CD14-positive monocyte (primary cell): ENCODE results near the gene SNAPC2. TPM values are rescaled to one million over a fixed set of nuclear protein-coding genes. Genes with fewer than 3 reads are reported as not detected.

ENCODE experiments used
- DNase-seq, 3 donors: peaks; one replicate each; pipeline ENCODE4 v3.0.0-alpha.2; 2011 to 2022
- H2AFZ ChIP-seq: 2 replicates; pipeline ENCODE4 v1.6.0; 2012; ENCODE audit warnings: mild to moderate bottlenecking, low read depth, low read length, inconsistent platforms; ENCODE audit not compliant: insufficient read depth, poor library complexity, severe bottlenecking
- H3K27ac ChIP-seq, 2 donors: 1 replicate in 1 of 2; 2 replicates in 1 of 2; pipeline ENCODE4 v1.5.1; 2012 to 2013; ENCODE audit warnings: low read length in 2 of 2, control low read depth in 1 of 2, inconsistent platforms in 1 of 2, low read depth in 1 of 2, mild to moderate bottlenecking in 1 of 2
- H3K27me3 ChIP-seq, 2 donors: one replicate each; pipeline versions ENCODE4 v1.6.0 to v1.6.1; 2011 to 2013; ENCODE audit warnings: low read length in 2 of 2; ENCODE audit not compliant: control insufficient read depth in 2 of 2, insufficient read depth in 2 of 2
- H3K36me3 ChIP-seq, 2 donors: replicated peaks in 1 of 2; 1 replicate in 1 of 2; 2 replicates in 1 of 2; pipeline versions ENCODE4 v1.5.1 to v1.6.1; 2012 to 2013; ENCODE audit warnings: low read length in 2 of 2, control low read depth in 1 of 2, inconsistent platforms in 1 of 2, mild to moderate bottlenecking in 1 of 2; ENCODE audit not compliant: insufficient read depth in 2 of 2, control insufficient read depth in 1 of 2
- H3K4me1 ChIP-seq, 2 donors: 1 replicate in 1 of 2; 2 replicates in 1 of 2; pipeline versions ENCODE4 v1.5.1 to v1.6.1; 2012 to 2013; ENCODE audit warnings: low read length in 2 of 2, control low read depth in 1 of 2, inconsistent platforms in 1 of 2, mild to moderate bottlenecking in 1 of 2, moderate library complexity in 1 of 2; ENCODE audit not compliant: insufficient read depth in 2 of 2, control insufficient read depth in 1 of 2
- H3K4me2 ChIP-seq: replicated peaks from 2 replicates; pipeline ENCODE3; 2012; ENCODE audit warnings: low read length, moderate library complexity, mild to moderate bottlenecking; ENCODE audit not compliant: poor library complexity, severe bottlenecking; ENCODE audit errors: extremely low read depth
- H3K4me3 ChIP-seq, 3 experiments: fragments of 200-600 bp in 1 of 3; sonication (generic) in 1 of 3; replicated peaks in 1 of 3; 1 replicate in 2 of 3; 2 replicates in 1 of 3; pipeline ENCODE4 v1.5.1; 2011 to 2013; ENCODE audit warnings: low read length in 3 of 3, mild to moderate bottlenecking in 3 of 3, control low read depth in 2 of 3, low read depth in 2 of 3, inconsistent platforms in 1 of 3, moderate library complexity in 1 of 3
- H3K79me2 ChIP-seq: 2 replicates; pipeline ENCODE4 v1.6.0; 2012; ENCODE audit warnings: mild to moderate bottlenecking, control low read depth, inconsistent platforms, low read length, moderate library complexity; ENCODE audit not compliant: insufficient read depth
- H3K9ac ChIP-seq: 2 replicates; pipeline ENCODE4 v1.6.0; 2017; ENCODE audit warnings: low read length, mild to moderate bottlenecking; ENCODE audit not compliant: insufficient read depth, poor library complexity, severe bottlenecking
- H3K9me3 ChIP-seq, 2 donors: replicated peaks in 1 of 2; 1 replicate in 1 of 2; 2 replicates in 1 of 2; pipeline versions ENCODE4 v1.5.1 to v1.6.1; 2012 to 2013; ENCODE audit warnings: low read length in 2 of 2, control low read depth in 1 of 2; ENCODE audit not compliant: control insufficient read depth in 1 of 2, insufficient read depth in 1 of 2
- H4K20me1 ChIP-seq: 2 replicates; pipeline ENCODE4 v1.6.0; 2012; ENCODE audit warnings: mild to moderate bottlenecking, low read length, control low read depth, moderate library complexity; ENCODE audit not compliant: insufficient read depth
- H3K27ac Mint-ChIP-seq, 7 donors: one replicate each; pipeline ENCODE4 v1.8.0; 2020; ENCODE audit warnings: mild to moderate bottlenecking in 7 of 7, mixed read lengths in 7 of 7, moderate library complexity in 6 of 7, inconsistent platforms in 2 of 7
- H3K27me3 Mint-ChIP-seq, 3 donors: one replicate each; pipeline ENCODE4 v1.8.0; 2021 to 2022; ENCODE audit warnings: low read depth in 3 of 3, mild to moderate bottlenecking in 3 of 3, mixed read lengths in 3 of 3, moderate library complexity in 3 of 3, inconsistent platforms in 1 of 3
- H3K36me3 Mint-ChIP-seq, 2 donors: one replicate each; pipeline ENCODE4 v1.8.0; 2020; ENCODE audit warnings: mixed read lengths in 2 of 2, inconsistent platforms in 1 of 2, mild to moderate bottlenecking in 1 of 2
- H3K4me1 Mint-ChIP-seq: one replicate; pipeline ENCODE4 v1.8.0; 2020; ENCODE audit warnings: mild to moderate bottlenecking, mixed read lengths
- H3K4me3 Mint-ChIP-seq, 2 donors: one replicate each; pipeline ENCODE4 v1.8.0; 2020; ENCODE audit warnings: mild to moderate bottlenecking in 2 of 2, mixed read lengths in 2 of 2, moderate library complexity in 1 of 2
- H3K9me3 Mint-ChIP-seq, 7 donors: one replicate each; pipeline ENCODE4 v1.8.0; 2020 to 2022; ENCODE audit warnings: mixed read lengths in 7 of 7, mild to moderate bottlenecking in 6 of 7, moderate library complexity in 6 of 7, inconsistent platforms in 2 of 7
- CTCF ChIP-seq: fragments of 200-600 bp; IDR thresholded peaks from one replicate; pipeline ENCODE4 v1.8.0; 2022; ENCODE audit warnings: antibody characterized with exemption, mild to moderate bottlenecking
- WGBS: methylation state at CpG from one replicate; pipeline ENCODE4 v1.1.5; 2013; ENCODE audit warnings: missing lambda C conversion rate; ENCODE audit not compliant: insufficient coverage; 5-methylcytosine and 5-hydroxymethylcytosine counted together
- intact Hi-C, 2 donors: fragments of 100-400 bp; cut with micrococcal nuclease; formaldehyde crosslinking; loops; one replicate each; pipeline versions ENCODE4 v1.15.0 to v1.15.1; 2023
- polyA plus RNA-seq, 3 donors: library from polyadenylated mRNA; depleted of rRNA in 1 of 3; unstranded in 2 of 3; stranded (reverse) in 1 of 3; fragments of 300-500 nt in 2 of 3; fragments of >200 nt in 1 of 3; fragmentation: Illumina TruSeq in 2 of 3; gene quantifications; 1 replicate in 2 of 3; 2 replicates in 1 of 3; pipeline ENCODE4 v1.2.3, GENCODE V29; 2012 to 2021

The SNAPC2 gene
- polyA plus RNA-seq, 3 donors: 15.7 to 27.5 (median 18.3) TPM

GRCh38 chr19:7932276-7932929 is 12.3 kb downstream of the SNAPC2 start:
- H3K36me3 ChIP-seq: peaks cover 65 to 71% of the 10 kb centered on the region in 2 donors
- H3K27ac Mint-ChIP-seq: no peak overlapping the region

GRCh38 chr19:7932930-7933300 is 12.8 kb downstream of the SNAPC2 start:
- Histone ChIP-seq H3K27me3 (no peaks in the 10 kb centered on the region), H3K4me3 (no peak overlapping the region), H3K27ac (no peak overlapping the region), H3K9me3 (no peaks in the 10 kb centered on the region), H3K4me2 (no peak overlapping the region), H4K20me1 (no peaks in the 10 kb centered on the region), H3K36me3 (peaks cover 70 to 76% of the 10 kb centered on the region in 2 donors), H2AFZ (no peak overlapping the region), H3K79me2 (no peaks in the 10 kb centered on the region), H3K9ac (no peak overlapping the region), H3K4me1 (no peaks in the 10 kb centered on the region)
- Mint-ChIP-seq H3K4me3 (no peak overlapping the region), H3K27me3 (no peaks in the 10 kb centered on the region), H3K27ac (no peak overlapping the region), H3K36me3 (peaks cover 58 to 78% of the 10 kb centered on the region in 2 donors), H3K9me3 (peaks cover 0 to 5% (median 0%) of the 10 kb centered on the region in 7 donors), H3K4me1 (no peaks in the 10 kb centered on the region)
- WGBS: 97% methylated on average over 10 of the region's 10 CpGs
- no peak for TF ChIP-seq CTCF
- DNase-seq: no peak
- intact Hi-C loops: no loop called here

More at GRCh38 chr19:7932276-7932929, 12.3 kb downstream of the SNAPC2 start:
- Histone ChIP-seq H3K4me2 (no peak overlapping the region), H3K27me3 (no peaks in the 10 kb centered on the region), H3K9me3 (no peaks in the 10 kb centered on the region), H2AFZ (no peak overlapping the region), H3K4me1 (no peaks in the 10 kb centered on the region), H4K20me1 (no peaks in the 10 kb centered on the region), H3K27ac (no peak overlapping the region), H3K9ac (no peak overlapping the region), H3K4me3 (no peak overlapping the region), H3K79me2 (no peaks in the 10 kb centered on the region)
- Mint-ChIP-seq H3K9me3 (peaks cover 0 to 5% (median 0%) of the 10 kb centered on the region in 7 donors), H3K4me1 (no peaks in the 10 kb centered on the region), H3K4me3 (no peak overlapping the region), H3K36me3 (peaks cover 53 to 73% of the 10 kb centered on the region in 2 donors), H3K27me3 (peaks cover 0 to under 1% (median 0%) of the 10 kb centered on the region in 3 donors)
- DNase-seq: no peak
- WGBS: 97% methylated on average over 22 of the region's 32 CpGs
- no peak for TF ChIP-seq CTCF
- intact Hi-C loops: no loop called here
